ENCODE results near the gene ARAP1.

The ARAP1 gene

DNA sequence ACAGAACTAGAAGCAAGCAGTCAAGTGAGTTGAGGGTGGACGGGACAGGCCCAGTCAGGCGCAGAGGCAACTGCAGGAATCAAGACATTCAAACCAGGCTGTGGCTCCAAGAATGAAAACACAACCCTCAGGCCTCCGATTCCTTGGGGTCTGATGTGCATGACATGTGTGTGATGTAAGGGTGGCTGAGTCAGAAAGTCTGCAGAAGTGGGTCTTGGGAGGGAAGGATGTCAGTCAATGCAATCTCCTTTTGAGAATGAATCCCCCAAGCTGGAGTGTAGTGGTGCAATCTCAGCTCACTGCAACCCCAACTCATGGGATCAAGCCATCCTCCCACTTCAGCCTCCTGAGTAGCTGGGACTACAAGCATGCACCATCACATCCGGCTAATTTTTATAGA lies 62.0 kb downstream of the ARAP1 start:
- Histone ChIP-seq H3K9me3 (ENCODE audit: insufficient read depth, low read length) (no peaks in the 10 kb centered on the region), H3K4me3 (ENCODE audit: insufficient read length, low read depth) (no peak overlapping the region), H3K36me3 (ENCODE audit: insufficient read depth, insufficient read length, low read length) (peaks cover 63% of the 10 kb centered on the region), H3K4me1 (ENCODE audit: insufficient read depth, insufficient read length) (no peaks in the 10 kb centered on the region), H3K9ac (ENCODE audit: insufficient read length, low read depth) (no peak overlapping the region), H3K27me3 (ENCODE audit: insufficient read depth, insufficient read length) (no peaks in the 10 kb centered on the region)
- no peak for DNase-seq (ENCODE audit: low read depth, low spot score)
- TF ChIP-seq SUZ12 (IDR thresholded peaks at IDR 0.05; ENCODE audit: extremely low read depth, insufficient read depth, insufficient read length) (no peak), YY1 (IDR thresholded peaks at IDR 0.05; ENCODE audit: insufficient read depth, insufficient read length) (no peak), ZNF274 (IDR thresholded peaks at IDR 0.05; ENCODE audit: low read depth, low read length) (no peak)

DNA sequence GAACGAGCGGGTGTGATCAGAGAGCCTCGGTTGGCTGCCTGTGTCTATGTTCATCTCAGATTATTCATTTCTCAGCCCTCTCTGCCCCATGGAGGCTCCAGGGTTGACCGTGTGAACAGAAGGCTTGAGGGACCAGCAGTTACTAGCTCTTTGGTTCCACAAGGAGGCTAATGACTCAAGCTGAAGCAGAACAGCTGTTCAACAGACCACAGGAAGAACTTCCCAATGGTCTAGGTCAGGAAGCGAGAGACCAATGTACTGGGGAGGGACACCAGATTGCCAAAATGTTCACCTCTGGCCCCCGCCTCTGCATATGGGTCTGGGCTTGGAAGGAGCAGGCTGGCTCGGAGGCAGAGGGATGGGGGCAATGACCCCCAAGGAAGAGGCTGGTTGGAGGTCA lies 63.3 kb downstream of the ARAP1 start:
- Histone ChIP-seq H3K9me3 (ENCODE audit: insufficient read depth, low read length) (no peaks in the 10 kb centered on the region), H3K9ac (ENCODE audit: insufficient read length, low read depth) (no peak overlapping the region), H3K27me3 (ENCODE audit: insufficient read depth, insufficient read length) (no peaks in the 10 kb centered on the region), H3K4me1 (ENCODE audit: insufficient read depth, insufficient read length) (peaks cover 5% of the 10 kb centered on the region), H3K36me3 (ENCODE audit: insufficient read depth, insufficient read length, low read length) (peaks cover 52% of the 10 kb centered on the region), H3K4me3 (ENCODE audit: insufficient read length, low read depth) (no peak overlapping the region)
- DNase-seq (ENCODE audit: low read depth, low spot score), result no peak
- TF ChIP-seq ZNF274 (IDR thresholded peaks at IDR 0.05; ENCODE audit: low read depth, low read length) (no peak), SUZ12 (IDR thresholded peaks at IDR 0.05; ENCODE audit: extremely low read depth, insufficient read depth, insufficient read length) (no peak), YY1 (IDR thresholded peaks at IDR 0.05; ENCODE audit: insufficient read depth, insufficient read length) (no peak)

DNA sequence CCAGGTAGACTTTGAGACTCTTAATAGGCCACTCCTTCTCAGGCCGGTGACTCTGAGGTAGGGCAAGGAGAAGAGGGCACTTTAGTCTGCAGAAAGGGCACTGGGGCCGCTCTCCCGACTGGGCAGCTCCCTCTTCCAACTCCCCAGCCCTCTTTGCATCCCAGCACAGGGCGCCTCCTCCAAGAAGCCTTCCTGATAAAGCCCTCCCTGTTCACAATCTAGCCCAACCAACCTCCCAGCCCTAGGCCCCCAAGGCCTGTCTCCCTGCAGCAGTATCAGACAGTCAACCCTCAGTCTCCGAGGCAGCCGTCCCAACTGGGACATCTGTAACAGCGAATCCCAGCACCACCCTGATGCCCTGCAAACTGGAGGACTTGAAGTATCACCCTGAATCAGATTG lies 63.7 kb downstream of the ARAP1 start:
- Histone ChIP-seq H3K9me3 (ENCODE audit: insufficient read depth, low read length) (no peaks in the 10 kb centered on the region), H3K4me1 (ENCODE audit: insufficient read depth, insufficient read length) (peaks cover 7% of the 10 kb centered on the region), H3K4me3 (ENCODE audit: insufficient read length, low read depth) (no peak overlapping the region), H3K9ac (ENCODE audit: insufficient read length, low read depth) (no peak overlapping the region), H3K27me3 (ENCODE audit: insufficient read depth, insufficient read length) (no peaks in the 10 kb centered on the region), H3K36me3 (ENCODE audit: insufficient read depth, insufficient read length, low read length) (peaks cover 49% of the 10 kb centered on the region)
- TF ChIP-seq ZNF274 (IDR thresholded peaks at IDR 0.05; ENCODE audit: low read depth, low read length), result no peak
- TF ChIP-seq YY1 (IDR thresholded peaks at IDR 0.05; ENCODE audit: insufficient read depth, insufficient read length), result no peak
- TF ChIP-seq SUZ12 (IDR thresholded peaks at IDR 0.05; ENCODE audit: extremely low read depth, insufficient read depth, insufficient read length), result no peak
- DNase-seq (ENCODE audit: low read depth, low spot score), result no peak

DNA sequence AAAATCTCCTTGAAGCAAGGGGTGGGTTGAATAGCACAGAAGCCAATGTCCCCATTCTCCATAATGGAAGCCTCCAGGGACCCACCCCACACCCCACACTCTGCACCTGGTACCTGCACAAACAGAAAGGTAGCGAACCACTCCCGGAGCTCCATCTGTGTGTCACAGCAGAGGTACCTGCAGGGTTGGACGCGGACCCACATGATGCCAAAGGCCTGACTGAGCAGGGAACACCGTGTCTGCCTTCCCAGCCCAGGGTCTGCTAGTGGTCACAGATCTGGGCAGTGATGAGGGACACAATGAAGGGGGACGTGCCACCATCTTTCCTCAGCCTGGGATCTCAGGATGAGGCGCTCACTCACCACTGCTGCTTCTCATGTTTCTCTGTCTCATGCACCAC lies 64.9 kb downstream of the ARAP1 start:
- TF ChIP-seq YY1 (IDR thresholded peaks at IDR 0.05; ENCODE audit: insufficient read depth, insufficient read length) (no peak), SUZ12 (IDR thresholded peaks at IDR 0.05; ENCODE audit: extremely low read depth, insufficient read depth, insufficient read length) (no peak), ZNF274 (IDR thresholded peaks at IDR 0.05; ENCODE audit: low read depth, low read length) (no peak)
- H3K4me1 ChIP-seq (ENCODE audit: insufficient read depth, insufficient read length), result peaks cover 7% of the 10 kb centered on the region
- no peaks in the 10 kb centered on the region for H3K27me3 ChIP-seq (ENCODE audit: insufficient read depth, insufficient read length)
- no peak overlapping the region for H3K4me3 ChIP-seq (ENCODE audit: insufficient read length, low read depth)
- no peak for DNase-seq (ENCODE audit: low read depth, low spot score)
- peaks cover 42% of the 10 kb centered on the region for H3K36me3 ChIP-seq (ENCODE audit: insufficient read depth, insufficient read length, low read length)
- no peaks in the 10 kb centered on the region for H3K9me3 ChIP-seq (ENCODE audit: insufficient read depth, low read length)
- no peak overlapping the region for H3K9ac ChIP-seq (ENCODE audit: insufficient read length, low read depth)

- Histone ChIP-seq H3K9me3 (ENCODE audit: insufficient read depth, low read length) (no peaks in the 10 kb centered on the region), H3K4me3 (ENCODE audit: insufficient read length, low read depth) (no peak overlapping the region), H3K36me3 (ENCODE audit: insufficient read depth, insufficient read length, low read length) (peaks cover 37% of the 10 kb centered on the region), H3K27me3 (ENCODE audit: insufficient read depth, insufficient read length) (no peaks in the 10 kb centered on the region), H3K4me1 (ENCODE audit: insufficient read depth, insufficient read length) (peaks cover 8% of the 10 kb centered on the region), H3K9ac (ENCODE audit: insufficient read length, low read depth) (no peak overlapping the region)
- no peak for DNase-seq (ENCODE audit: low read depth, low spot score)
- no peak for TF ChIP-seq ZNF274 (IDR thresholded peaks at IDR 0.05; ENCODE audit: low read depth, low read length)
- no peak for TF ChIP-seq YY1 (IDR thresholded peaks at IDR 0.05; ENCODE audit: insufficient read depth, insufficient read length)
- no peak for TF ChIP-seq SUZ12 (IDR thresholded peaks at IDR 0.05; ENCODE audit: extremely low read depth, insufficient read depth, insufficient read length)
These were observed 65.5 kb downstream of the ARAP1 start for GRCh38 chr11:72686639-72687220.

DNA sequence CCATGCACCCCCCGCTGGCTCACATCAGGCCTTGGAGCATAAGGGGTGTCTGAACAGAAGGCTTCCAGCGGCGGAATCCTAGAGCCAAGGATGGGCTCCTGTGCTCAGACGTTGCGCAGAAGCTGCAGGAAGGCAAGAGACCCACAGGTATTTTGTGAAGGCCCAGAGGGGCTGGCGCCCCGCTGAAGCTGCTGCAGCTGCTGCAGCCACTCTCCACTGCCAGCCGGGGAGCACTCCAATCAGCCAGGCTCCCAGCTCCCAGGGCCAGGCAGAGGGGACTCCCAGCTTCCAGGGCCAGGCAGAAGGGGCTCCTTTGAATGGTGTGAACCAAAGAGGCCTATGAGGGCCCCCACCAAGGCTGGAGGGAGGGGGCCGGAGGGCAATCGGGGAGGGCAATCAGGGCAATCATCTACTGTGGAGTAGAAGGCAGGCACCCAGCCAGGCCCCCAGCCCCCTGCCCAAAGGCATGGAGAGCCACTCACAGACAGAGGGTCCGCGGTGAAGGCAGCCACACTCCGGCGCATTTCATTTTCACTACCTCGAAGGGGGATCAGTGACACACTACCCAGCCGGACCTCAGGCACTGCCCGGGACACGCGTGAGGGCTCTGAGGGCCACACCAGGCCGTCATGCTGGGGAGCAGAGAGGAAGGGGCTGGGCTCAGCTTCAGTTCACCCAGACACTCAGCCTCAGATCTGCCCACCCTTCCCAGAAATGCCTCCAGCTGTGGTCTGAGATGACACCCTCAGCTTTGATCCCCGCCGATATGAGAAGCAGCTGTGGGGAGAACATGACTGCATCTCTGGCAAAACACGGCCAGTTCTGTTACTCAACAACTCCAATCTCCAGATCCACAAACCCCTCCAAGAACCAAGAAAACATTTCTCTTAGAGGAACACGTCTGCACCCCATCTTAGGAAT lies 66.4 kb downstream of the ARAP1 start:
- no peak overlapping the region for H3K9ac ChIP-seq (ENCODE audit: insufficient read length, low read depth)
- peaks cover 13% of the 10 kb centered on the region for H3K4me1 ChIP-seq (ENCODE audit: insufficient read depth, insufficient read length)
- no peak overlapping the region for H3K4me3 ChIP-seq (ENCODE audit: insufficient read length, low read depth)
- peaks cover 32% of the 10 kb centered on the region for H3K36me3 ChIP-seq (ENCODE audit: insufficient read depth, insufficient read length, low read length)
- DNase-seq (ENCODE audit: low read depth, low spot score), result no peak
- no peaks in the 10 kb centered on the region for H3K9me3 ChIP-seq (ENCODE audit: insufficient read depth, low read length)
- no peaks in the 10 kb centered on the region for H3K27me3 ChIP-seq (ENCODE audit: insufficient read depth, insufficient read length)
- TF ChIP-seq SUZ12 (IDR thresholded peaks at IDR 0.05; ENCODE audit: extremely low read depth, insufficient read depth, insufficient read length) (no peak), YY1 (IDR thresholded peaks at IDR 0.05; ENCODE audit: insufficient read depth, insufficient read length) (no peak), ZNF274 (IDR thresholded peaks at IDR 0.05; ENCODE audit: low read depth, low read length) (no peak)

DNA sequence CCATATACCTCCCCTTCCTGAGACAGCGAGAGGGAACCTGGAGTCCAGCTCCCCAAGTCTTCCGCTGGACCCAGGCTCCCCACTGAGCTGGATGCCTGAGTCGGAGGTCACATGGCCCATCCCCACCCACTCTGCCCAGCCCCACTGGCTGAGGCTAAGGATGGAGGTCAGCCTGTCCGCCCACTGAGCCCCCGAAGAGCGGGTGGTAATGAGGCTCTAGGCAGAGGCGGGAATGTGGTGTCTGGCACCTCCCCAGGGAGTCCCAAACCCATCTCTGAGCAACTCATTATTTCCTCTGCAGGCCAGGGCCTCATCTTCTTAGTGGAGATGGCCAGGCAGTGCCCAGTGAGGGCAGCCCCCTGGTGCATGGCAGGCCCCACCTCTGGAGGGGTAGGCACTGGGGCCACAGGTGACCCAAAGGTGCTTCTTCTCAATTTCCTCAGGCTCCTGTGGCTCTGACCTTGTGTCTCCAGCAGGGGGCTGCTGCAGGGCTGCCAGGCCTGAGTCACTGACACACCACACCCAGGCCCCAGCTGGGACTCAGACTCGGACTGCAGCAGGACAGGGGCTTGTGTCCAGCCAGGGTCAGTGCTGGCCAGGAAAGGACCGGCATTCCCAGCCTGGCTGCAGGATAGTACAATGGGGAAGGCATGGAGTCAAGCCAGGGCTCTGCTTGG lies 67.8 kb downstream of the ARAP1 start:
- no peak for DNase-seq (ENCODE audit: low read depth, low spot score)

More for the DNA sequence above, 67.8 kb downstream of the ARAP1 start:
- no peak for TF ChIP-seq SUZ12 (IDR thresholded peaks at IDR 0.05; ENCODE audit: extremely low read depth, insufficient read depth, insufficient read length)
- Histone ChIP-seq H3K36me3 (ENCODE audit: insufficient read depth, insufficient read length, low read length) (peaks cover 32% of the 10 kb centered on the region), H3K27me3 (ENCODE audit: insufficient read depth, insufficient read length) (no peaks in the 10 kb centered on the region), H3K4me1 (ENCODE audit: insufficient read depth, insufficient read length) (peaks cover 15% of the 10 kb centered on the region), H3K4me3 (ENCODE audit: insufficient read length, low read depth) (no peak overlapping the region), H3K9ac (ENCODE audit: insufficient read length, low read depth) (peak overlapping the region; percentile 50), H3K9me3 (ENCODE audit: insufficient read depth, low read length) (no peaks in the 10 kb centered on the region)
